GM19463 (cell line): ENCODE measurements around the gene NR1H3.
A peak's percentile ranks its signal among the peaks of the same experiment; 100 is the strongest.

Source experiments
- ATAC-seq: cut with Tn5 transposase; IDR thresholded peaks from one replicate; pipeline ENCODE4 v1.9.1; 2021; ENCODE audit warnings: mild to moderate bottlenecking, moderate library complexity; ENCODE audit not compliant: unreplicated experiment

NR1H3 gene

GRCh38 chr11:47269002-47269828 is 11.4 kb downstream of the NR1H3 start:
- peak; percentile 46 for ATAC-seq

GRCh38 chr11:47269829-47270305 is 12.1 kb downstream of the NR1H3 start, which contains the start of gene MADD:
Gene MADD, plus strand, starts transcription at chr11:47270133.
- ATAC-seq, result peak; percentile 74

GRCh38 chr11:47270331-47271271 is 12.8 kb downstream of the NR1H3 start:
- ATAC-seq, result no peak

- no peak for ATAC-seq
Measured at GRCh38 chr11:47271328-47271727, 13.5 kb downstream of the NR1H3 start.

GRCh38 chr11:47271961-47272661 is 14.3 kb downstream of the NR1H3 start:
- peak; percentile 19 for ATAC-seq

GRCh38 chr11:47272706-47273105 is 14.9 kb downstream of the NR1H3 start:
- no peak for ATAC-seq

- ATAC-seq, result no peak
Measured at GRCh38 chr11:47274495-47275235, 16.9 kb downstream of the NR1H3 start.

- ATAC-seq, result no peak
Measured at GRCh38 chr11:47276923-47277322, 19.1 kb downstream of the NR1H3 start.

- ATAC-seq, result no peak
Measured at GRCh38 chr11:47278058-47278457, 20.3 kb downstream of the NR1H3 start.

GRCh38 chr11:47278769-47279168 is 21.0 kb downstream of the NR1H3 start:
- ATAC-seq, result no peak

- ATAC-seq, result no peak
Measured at GRCh38 chr11:47280099-47280498, 22.3 kb downstream of the NR1H3 start.

GRCh38 chr11:47280860-47281259 is 23.1 kb downstream of the NR1H3 start:
- no peak for ATAC-seq

- ATAC-seq, result no peak
Measured at GRCh38 chr11:47282462-47282861, 24.7 kb downstream of the NR1H3 start.

- ATAC-seq, result no peak
Measured at GRCh38 chr11:47284151-47284550, 26.4 kb downstream of the NR1H3 start.

GRCh38 chr11:47285969-47286770 is 28.4 kb downstream of the NR1H3 start:
- no peak for ATAC-seq

GRCh38 chr11:47288066-47288465 is 30.3 kb downstream of the NR1H3 start:
- ATAC-seq, result no peak

GRCh38 chr11:47289856-47290255 is 32.1 kb downstream of the NR1H3 start:
- no peak for ATAC-seq

- ATAC-seq, result no peak
Measured at GRCh38 chr11:47295385-47295784, 37.6 kb downstream of the NR1H3 start.

GRCh38 chr11:47296045-47296444 is 38.2 kb downstream of the NR1H3 start:
- no peak for ATAC-seq
